Measurements from ENCODE around the gene SLC9C2. TPM values are rescaled to one million over a fixed set of nuclear protein-coding genes. Genes with fewer than 3 reads are reported as not detected.
"Not testable (repeated sequence)": the region's sequence is repeated elsewhere in the genome, so short reads cannot be mapped to it uniquely, and the experiment has no call there.

Gene SLC9C2
- total RNA-seq, 4 donors from 2014 or later, result not detected

GRCh38 chr1:173616859-173617258 lies 14.0 kb upstream of the SLC9C2 start:
- H3K36me3 ChIP-seq, result no peaks in the 10 kb centered on the region
- H3K9me3 ChIP-seq, result no peaks in the 10 kb centered on the region
- DNase-seq (no peak), ATAC-seq (no peak)
- no peak overlapping the region for H3K4me3 ChIP-seq
- no peaks in the 10 kb centered on the region for H3K4me1 ChIP-seq
- no peak overlapping the region for H3K27ac ChIP-seq
- H3K27me3 ChIP-seq, result no peaks in the 10 kb centered on the region
- TF ChIP-seq POLR2A (IDR thresholded peaks at IDR 0.05) (no peak), CTCF (IDR thresholded peaks at IDR 0.05 in 4 of 5, conservative IDR thresholded peaks at IDR 0.05 in 1 of 5) (no peak)
- in situ Hi-C loops (cut with MboI; ENCODE audit: low sequenced_read_pairs in 4 of 4), result no loop called here
- intact Hi-C loops (cut with DNase I; ENCODE audit: low total_unique reads), result no loop called here

GRCh38 chr1:173613086-173613485 lies 10.2 kb upstream of the SLC9C2 start:
- intact Hi-C loops (cut with DNase I; ENCODE audit: low total_unique reads); ATAC-seq: not testable (repeated sequence)

GRCh38 chr1:173608503-173609216 lies 5.8 kb upstream of the SLC9C2 start:
- no peak overlapping the region for H3K27ac ChIP-seq
- in situ Hi-C loops (cut with MboI; ENCODE audit: low sequenced_read_pairs in 4 of 4) (no loop called here), intact Hi-C loops (cut with DNase I; ENCODE audit: low total_unique reads) (no loop called here)
- H3K27me3 ChIP-seq, result no peaks in the 10 kb centered on the region
- H3K4me1 ChIP-seq, result no peaks in the 10 kb centered on the region
- TF ChIP-seq POLR2A (IDR thresholded peaks at IDR 0.05) (no peak), CTCF (IDR thresholded peaks at IDR 0.05 in 4 of 5, conservative IDR thresholded peaks at IDR 0.05 in 1 of 5) (no peak)
- DNase-seq (no peak), ATAC-seq (no peak)
- H3K9me3 ChIP-seq, result no peaks in the 10 kb centered on the region
- no peak overlapping the region for H3K4me3 ChIP-seq
- no peaks in the 10 kb centered on the region for H3K36me3 ChIP-seq

More at GRCh38 chr1:173613086-173613485, 10.2 kb upstream of the SLC9C2 start:
- H3K36me3 ChIP-seq; in situ Hi-C loops (cut with MboI; ENCODE audit: low sequenced_read_pairs in 4 of 4); DNase-seq; H3K27me3 ChIP-seq; H3K4me3 ChIP-seq; H3K9me3 ChIP-seq; H3K4me1 ChIP-seq; H3K27ac ChIP-seq: not testable (repeated sequence)

- TF ChIP-seq CTCF (IDR thresholded peaks at IDR 0.05 in 4 of 5, conservative IDR thresholded peaks at IDR 0.05 in 1 of 5), result no peak
- no peak for TF ChIP-seq POLR2A (IDR thresholded peaks at IDR 0.05)
- Histone ChIP-seq H3K27me3 (no peaks in the 10 kb centered on the region), H3K4me3 (no peak overlapping the region), H3K27ac (no peak overlapping the region), H3K9me3 (no peaks in the 10 kb centered on the region), H3K36me3 (no peaks in the 10 kb centered on the region), H3K4me1 (no peaks in the 10 kb centered on the region)
- intact Hi-C loops (cut with DNase I; ENCODE audit: low total_unique reads), result no loop called here
- ATAC-seq (no peak), DNase-seq (no peak)
- in situ Hi-C loops (cut with MboI; ENCODE audit: low sequenced_read_pairs in 4 of 4), result no loop called here
Measured at GRCh38 chr1:173601588-173601987, 1.3 kb downstream of the SLC9C2 start.

GRCh38 chr1:173596097-173596825 lies 6.6 kb downstream of the SLC9C2 start:
- intact Hi-C loops (cut with DNase I; ENCODE audit: low total_unique reads), result no loop called here
- no peaks in the 10 kb centered on the region for H3K9me3 ChIP-seq
- H3K36me3 ChIP-seq, result no peaks in the 10 kb centered on the region
- no peak overlapping the region for H3K27ac ChIP-seq
- ATAC-seq, result no peak
- no peak for DNase-seq
- no peak overlapping the region for H3K4me3 ChIP-seq
- in situ Hi-C loops (cut with MboI; ENCODE audit: low sequenced_read_pairs in 4 of 4), result no loop called here
- H3K4me1 ChIP-seq, result no peaks in the 10 kb centered on the region
- H3K27me3 ChIP-seq, result no peaks in the 10 kb centered on the region
- TF ChIP-seq CTCF (IDR thresholded peaks at IDR 0.05 in 4 of 5, conservative IDR thresholded peaks at IDR 0.05 in 1 of 5) (no peak), POLR2A (IDR thresholded peaks at IDR 0.05) (no peak)

- DNase-seq, result not testable (repeated sequence)
Measured at GRCh38 chr1:173591138-173591537, 11.7 kb downstream of the SLC9C2 start.

More at GRCh38 chr1:173591138-173591537, 11.7 kb downstream of the SLC9C2 start:
- ATAC-seq; intact Hi-C loops (cut with DNase I; ENCODE audit: low total_unique reads); H3K27me3 ChIP-seq; H3K36me3 ChIP-seq; H3K9me3 ChIP-seq; H3K4me1 ChIP-seq; in situ Hi-C loops (cut with MboI; ENCODE audit: low sequenced_read_pairs in 4 of 4); H3K4me3 ChIP-seq; H3K27ac ChIP-seq: not testable (repeated sequence)
